GM10248 (cell line): ENCODE data around the gene STXBP2.

Experiments
- CTCF ChIA-PET: fragments of 300-600 bp; sonication (Branson Sonifier 250); formaldehyde crosslinking; extraction: SDS; loops from one replicate; lab custom pipeline; 2021; ENCODE audit warnings: antibody characterized with exemption; lab: Yijun Ruan, JAX
- POLR2A ChIA-PET: fragments of 350-650 bp; sonication (Branson Sonifier 250); formaldehyde crosslinking; extraction: SDS; loops from one replicate; lab custom pipeline; 2020; ENCODE audit warnings: antibody characterized with exemption; lab: Yijun Ruan, JAX
- DNase-seq: peaks from one replicate; pipeline ENCODE4 v3.0.0; 2012; ENCODE audit errors: extremely low spot score
- TF ChIP-seq, protein P1 (sequence below): IDR thresholded peaks from 2 replicates; pipeline ENCODE4 v1.5.1; 2012; ENCODE audit warnings: mild to moderate bottlenecking, low read depth; ENCODE audit errors: extremely low read depth, missing control alignments, control extremely low read depth

Gene STXBP2

DNA sequence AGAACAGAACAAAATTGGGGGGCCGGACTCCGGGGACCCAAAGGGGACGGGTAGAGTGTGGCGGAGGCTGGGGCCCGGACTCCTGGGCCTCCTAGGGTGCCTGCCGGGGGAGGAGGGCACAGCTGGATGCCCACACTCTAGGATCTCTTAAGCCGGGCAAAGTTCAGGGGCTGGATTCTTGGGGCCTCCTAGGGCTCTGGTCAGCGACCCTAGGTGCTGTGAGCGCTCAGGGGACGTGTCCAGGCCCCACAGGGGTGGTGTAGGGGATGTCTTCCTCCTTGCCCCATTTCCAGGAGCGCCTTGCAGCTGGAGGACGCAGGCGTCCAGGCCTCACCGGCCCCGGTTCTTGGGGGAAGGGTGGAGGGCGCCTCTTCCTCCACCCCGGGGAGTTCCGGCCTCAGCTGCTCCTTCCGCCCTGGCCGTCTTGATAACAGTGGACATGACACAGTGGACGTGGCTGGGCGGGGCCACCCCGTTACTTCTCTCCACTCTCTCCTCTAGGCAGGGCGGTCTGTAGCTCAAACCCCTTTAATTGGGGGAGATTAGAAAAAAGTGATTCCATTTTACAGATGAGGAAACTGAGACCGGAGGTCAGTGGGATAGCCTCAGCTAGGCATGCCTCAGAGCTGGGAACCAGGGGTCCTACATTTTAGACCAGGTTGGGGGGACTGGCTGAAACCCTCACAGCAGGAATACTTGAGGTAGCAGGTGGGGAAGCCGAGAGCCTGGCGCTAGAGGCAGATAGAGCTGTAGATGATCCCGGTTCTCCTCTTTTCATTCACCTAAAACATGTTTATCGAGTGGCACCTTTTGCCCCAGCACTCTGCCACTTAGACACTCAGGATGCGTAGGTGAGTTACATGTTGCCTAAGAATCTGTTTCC lies 705 bp downstream of the STXBP2 start:
- POLR2A ChIA-PET = no interaction called here
- peak; percentile 54 for DNase-seq

GRCh38 chr19:7638802-7639465 lies 2.0 kb downstream of the STXBP2 start:
- DNase-seq = no peak

More for the DNA sequence above, 705 bp downstream of the STXBP2 start:
- TF ChIP-seq, protein P1, sequence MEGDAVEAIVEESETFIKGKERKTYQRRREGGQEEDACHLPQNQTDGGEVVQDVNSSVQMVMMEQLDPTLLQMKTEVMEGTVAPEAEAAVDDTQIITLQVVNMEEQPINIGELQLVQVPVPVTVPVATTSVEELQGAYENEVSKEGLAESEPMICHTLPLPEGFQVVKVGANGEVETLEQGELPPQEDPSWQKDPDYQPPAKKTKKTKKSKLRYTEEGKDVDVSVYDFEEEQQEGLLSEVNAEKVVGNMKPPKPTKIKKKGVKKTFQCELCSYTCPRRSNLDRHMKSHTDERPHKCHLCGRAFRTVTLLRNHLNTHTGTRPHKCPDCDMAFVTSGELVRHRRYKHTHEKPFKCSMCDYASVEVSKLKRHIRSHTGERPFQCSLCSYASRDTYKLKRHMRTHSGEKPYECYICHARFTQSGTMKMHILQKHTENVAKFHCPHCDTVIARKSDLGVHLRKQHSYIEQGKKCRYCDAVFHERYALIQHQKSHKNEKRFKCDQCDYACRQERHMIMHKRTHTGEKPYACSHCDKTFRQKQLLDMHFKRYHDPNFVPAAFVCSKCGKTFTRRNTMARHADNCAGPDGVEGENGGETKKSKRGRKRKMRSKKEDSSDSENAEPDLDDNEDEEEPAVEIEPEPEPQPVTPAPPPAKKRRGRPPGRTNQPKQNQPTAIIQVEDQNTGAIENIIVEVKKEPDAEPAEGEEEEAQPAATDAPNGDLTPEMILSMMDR = no peak
- CTCF ChIA-PET = interaction anchor here (1.0 to 2.9 kb wide), 7 partner anchors 14 to 231 kb away, joined by 3 to 11 read pairs (median 5); partner anchors contain the start of gene TRAPPC5

DNA sequence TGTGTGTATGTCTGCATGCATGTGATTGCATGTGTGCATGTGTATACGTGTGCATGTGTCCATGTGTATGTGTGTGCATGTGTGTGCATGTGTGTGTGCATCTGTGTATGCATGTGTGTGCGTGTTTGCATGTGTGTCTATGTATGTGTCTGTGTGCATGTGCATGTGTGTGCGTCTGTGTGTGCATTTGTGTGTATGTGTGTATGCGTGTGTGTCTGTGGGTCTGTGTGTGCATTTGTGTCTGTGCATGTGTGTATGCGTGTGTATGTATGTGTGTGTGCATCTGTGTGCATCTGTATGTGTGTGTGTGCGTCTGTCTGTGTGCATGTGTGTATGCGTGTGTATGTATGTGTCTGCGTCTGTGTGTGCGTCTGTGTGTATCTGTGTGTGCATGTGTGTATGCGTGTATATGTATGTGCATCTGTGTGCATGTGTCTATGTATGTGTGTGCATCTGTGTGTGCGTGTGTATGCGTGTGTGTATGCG lies 3.0 kb downstream of the STXBP2 start:
- POLR2A ChIA-PET = no interaction called here
- DNase-seq = no peak
- TF ChIP-seq, protein P1 = no peak
- CTCF ChIA-PET = no interaction called here

More at GRCh38 chr19:7638802-7639465, 2.0 kb downstream of the STXBP2 start:
- POLR2A ChIA-PET = interaction anchor here (0.5 kb wide), 1 partner anchor 1373 kb away, joined by 5 read pairs; no protein-coding TSS in a partner anchor
- CTCF ChIA-PET = interaction anchor here (1.4 to 2.2 kb wide), 3 partner anchors 15 to 70 kb away, joined by 4 to 7 read pairs (median 5); partner anchors contain the start of gene TRAPPC5
- TF ChIP-seq, protein P1 = no peak

DNA sequence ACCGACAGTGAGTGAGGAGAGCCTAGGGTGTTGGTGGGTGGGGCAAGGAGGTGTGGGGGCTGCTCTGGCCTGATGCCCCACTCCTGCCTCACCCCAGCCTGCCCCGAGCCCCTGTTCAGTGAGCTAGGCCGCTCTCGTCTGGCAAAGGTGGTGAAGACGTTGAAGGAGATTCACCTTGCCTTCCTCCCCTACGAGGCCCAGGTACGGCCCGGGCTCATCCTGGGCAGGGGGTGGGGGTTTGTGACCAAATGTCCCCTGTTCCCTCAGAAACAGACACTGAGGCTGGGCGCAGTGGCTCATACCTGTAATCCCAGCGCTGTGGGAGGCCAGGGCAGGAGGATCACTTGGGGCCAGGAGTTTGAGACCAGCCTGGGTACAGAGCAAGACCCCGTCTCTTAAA lies 3.9 kb downstream of the STXBP2 start:
- ChIA-PET POLR2A (no interaction called here), CTCF (interaction anchor here (1.2 kb wide), 1 partner anchor 36 kb away, joined by 3 read pairs; no protein-coding TSS in a partner anchor)
- no peak for DNase-seq
- TF ChIP-seq, protein P1 = no peak

GRCh38 chr19:7641290-7642276 lies 4.7 kb downstream of the STXBP2 start:
- CTCF ChIA-PET = interaction anchor here (1.2 to 3.3 kb wide), 2 partner anchors 11 to 37 kb away, joined by 3 to 15 read pairs; no protein-coding TSS in a partner anchor
- POLR2A ChIA-PET = interaction anchor here (0.9 kb wide), 1 partner anchor 8 kb away, joined by 3 read pairs; the partner anchor contains the start of gene PCP2
- no peak for DNase-seq
- TF ChIP-seq, protein P1 = no peak
